Keratinocyte (primary cell): Measurements from ENCODE around the gene GUCA2A. TPM values are rescaled to one million over a fixed set of nuclear protein-coding genes. Genes with fewer than 3 reads are reported as not detected.

Source experiments
- DNase-seq: peaks from one replicate; pipeline ENCODE4 v3.0.0-alpha.2; 2011; ENCODE audit warnings: low read depth, missing footprints, low spot score
- FAIRE-seq: peaks from 2 replicates; lab custom pipeline; 2011; peaks lifted over from hg19 to GRCh38; lab: Jason Lieb, UNC
- H2AFZ ChIP-seq: 2 replicates; pipeline ENCODE4 v1.6.0; 2012; ENCODE audit warnings: low read length, control low read depth, inconsistent platforms; ENCODE audit not compliant: control insufficient read depth
- H3K27ac ChIP-seq: 2 replicates; pipeline ENCODE4 v1.5.1; 2011; ENCODE audit warnings: low read length; ENCODE audit not compliant: control insufficient read depth, insufficient read depth
- H3K27me3 ChIP-seq: 3 replicates; pipeline ENCODE4 v1.6.0; 2011; ENCODE audit warnings: low read length; ENCODE audit not compliant: control insufficient read depth, insufficient read depth; ENCODE audit errors: extremely low read depth
- H3K36me3 ChIP-seq, 2 experiments: 2 replicates in 1 of 2; 3 replicates in 1 of 2; pipeline ENCODE4 v1.5.1; 2011; ENCODE audit warnings: low read length in 2 of 2, mild to moderate bottlenecking in 1 of 2; ENCODE audit not compliant: control insufficient read depth in 2 of 2, insufficient read depth in 2 of 2; ENCODE audit errors: extremely low read depth in 1 of 2
- H3K4me1 ChIP-seq: 3 replicates; pipeline ENCODE4 v1.5.1; 2011; ENCODE audit warnings: low read length; ENCODE audit not compliant: control insufficient read depth, insufficient read depth; ENCODE audit errors: extremely low read depth
- H3K4me2 ChIP-seq: 3 replicates; pipeline ENCODE4 v1.6.0; 2011; ENCODE audit warnings: low read depth, low read length; ENCODE audit not compliant: control insufficient read depth, insufficient read depth; ENCODE audit errors: extremely low read depth
- H3K4me3 ChIP-seq, 3 experiments: fragments of 200-600 bp in 1 of 3; sonication (generic) in 1 of 3; 2 replicates in 2 of 3; 3 replicates in 1 of 3; pipeline ENCODE4 v1.5.1; 2011 to 2016; ENCODE audit warnings: low read length in 3 of 3, mild to moderate bottlenecking in 3 of 3, control low read depth in 2 of 3, inconsistent platforms in 1 of 3, low read depth in 1 of 3, mixed read lengths in 1 of 3, mixed run types in 1 of 3, moderate library complexity in 1 of 3; ENCODE audit not compliant: control insufficient read depth in 2 of 3, insufficient read depth in 2 of 3; ENCODE audit errors: extremely low read depth in 1 of 3
- H3K79me2 ChIP-seq: 2 replicates; pipeline ENCODE4 v1.6.0; 2012; ENCODE audit warnings: low read length; ENCODE audit not compliant: control insufficient read depth, insufficient read depth
- H3K9ac ChIP-seq: 3 replicates; pipeline ENCODE4 v1.6.0; 2011; ENCODE audit warnings: low read length; ENCODE audit not compliant: control insufficient read depth, insufficient read depth; ENCODE audit errors: extremely low read depth
- H3K9me1 ChIP-seq: 3 replicates; pipeline ENCODE4 v1.6.0; 2011; ENCODE audit warnings: low read length; ENCODE audit not compliant: control insufficient read depth, insufficient read depth; ENCODE audit errors: extremely low read depth
- H3K9me3 ChIP-seq: 2 replicates; pipeline ENCODE4 v1.5.1; 2012; ENCODE audit warnings: low read depth, low read length; ENCODE audit not compliant: control insufficient read depth
- H4K20me1 ChIP-seq: 3 replicates; pipeline ENCODE4 v1.6.0; 2011; ENCODE audit warnings: low read length; ENCODE audit not compliant: control insufficient read depth, insufficient read depth; ENCODE audit errors: extremely low read depth
- EZH2 ChIP-seq: IDR thresholded peaks from one replicate; pipeline ENCODE4 v1.6.1; 2012; ENCODE audit warnings: inconsistent platforms, mild to moderate bottlenecking, low read length, moderate library complexity
- dilution Hi-C: fragments of 300-500 bp; cut with MboI; formaldehyde crosslinking; loops from one replicate; pipeline ENCODE4 v1.7.0; 2020; ENCODE audit warnings: low sequenced_read_pairs; ENCODE audit not compliant: extremely low pct_ligation_motif_present
- polyA plus RNA-seq, 5 experiments: library from polyadenylated mRNA; depleted of rRNA in 3 of 5; stranded (reverse) in 3 of 5; stranded (forward) in 1 of 5; unstranded in 1 of 5; fragments of >200 nt; gene quantifications; 1 replicate in 1 of 5; 2 replicates in 3 of 5; 3 replicates in 1 of 5; pipeline versions ENCODE4 v1.2.1 to v1.2.3, GENCODE V29; 2011 to 2012; ENCODE audit warnings: missing spikeins in 2 of 5, low read depth in 1 of 5, low replicate concordance in 1 of 5
- TF ChIP-seq, protein P1 (sequence below), 3 experiments: IDR thresholded peaks in 1 of 3; conservative IDR thresholded peaks in 1 of 3; optimal IDR thresholded peaks in 1 of 3; 2 replicates in 2 of 3; 3 replicates in 1 of 3; pipeline versions ENCODE3 to v1.5.1; 2011; ENCODE audit warnings: low read length in 3 of 3, mild to moderate bottlenecking in 3 of 3, moderate library complexity in 2 of 3, control low read depth in 1 of 3, inconsistent platforms in 1 of 3; ENCODE audit not compliant: insufficient read depth in 2 of 3; ENCODE audit errors: extremely low read depth in 1 of 3

Gene GUCA2A
- polyA plus RNA-seq, 1 donor (not counting 4 experiments of a cell fraction or from before 2014, with no cell fraction given), result not detected

DNA sequence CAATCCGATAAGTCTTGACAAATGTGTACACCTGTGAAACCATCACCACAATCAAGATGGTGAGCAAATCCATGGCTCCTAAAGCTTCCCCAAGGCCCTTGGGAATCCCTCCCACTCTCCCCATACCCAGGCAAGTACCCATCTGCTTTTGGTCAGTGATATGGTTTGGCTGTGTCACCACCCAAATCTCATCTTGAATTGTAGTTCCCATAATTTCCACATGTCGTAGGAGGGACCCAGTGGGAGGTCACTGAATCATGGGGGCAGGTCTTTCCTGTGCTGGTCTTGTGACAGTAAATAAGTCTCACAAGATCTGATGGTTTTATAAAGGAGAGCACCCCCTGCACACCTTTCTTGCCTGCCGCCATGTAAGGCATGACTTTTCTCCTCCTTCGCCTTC lies 26.0 kb downstream of the GUCA2A start:
- TF ChIP-seq EZH2, result no peak
- TF ChIP-seq, protein P1, sequence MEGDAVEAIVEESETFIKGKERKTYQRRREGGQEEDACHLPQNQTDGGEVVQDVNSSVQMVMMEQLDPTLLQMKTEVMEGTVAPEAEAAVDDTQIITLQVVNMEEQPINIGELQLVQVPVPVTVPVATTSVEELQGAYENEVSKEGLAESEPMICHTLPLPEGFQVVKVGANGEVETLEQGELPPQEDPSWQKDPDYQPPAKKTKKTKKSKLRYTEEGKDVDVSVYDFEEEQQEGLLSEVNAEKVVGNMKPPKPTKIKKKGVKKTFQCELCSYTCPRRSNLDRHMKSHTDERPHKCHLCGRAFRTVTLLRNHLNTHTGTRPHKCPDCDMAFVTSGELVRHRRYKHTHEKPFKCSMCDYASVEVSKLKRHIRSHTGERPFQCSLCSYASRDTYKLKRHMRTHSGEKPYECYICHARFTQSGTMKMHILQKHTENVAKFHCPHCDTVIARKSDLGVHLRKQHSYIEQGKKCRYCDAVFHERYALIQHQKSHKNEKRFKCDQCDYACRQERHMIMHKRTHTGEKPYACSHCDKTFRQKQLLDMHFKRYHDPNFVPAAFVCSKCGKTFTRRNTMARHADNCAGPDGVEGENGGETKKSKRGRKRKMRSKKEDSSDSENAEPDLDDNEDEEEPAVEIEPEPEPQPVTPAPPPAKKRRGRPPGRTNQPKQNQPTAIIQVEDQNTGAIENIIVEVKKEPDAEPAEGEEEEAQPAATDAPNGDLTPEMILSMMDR (optimal IDR thresholded peaks at IDR 0.05 in 1 of 3, IDR thresholded peaks at IDR 0.05 in 1 of 3, conservative IDR thresholded peaks at IDR 0.05 in 1 of 3; ENCODE audit: extremely low read depth in 1 of 3, insufficient read depth in 2 of 3, low read length in 3 of 3), result no peak
- no peak for FAIRE-seq
- H3K27me3 ChIP-seq, result peaks cover 10% of the 10 kb centered on the region

DNA sequence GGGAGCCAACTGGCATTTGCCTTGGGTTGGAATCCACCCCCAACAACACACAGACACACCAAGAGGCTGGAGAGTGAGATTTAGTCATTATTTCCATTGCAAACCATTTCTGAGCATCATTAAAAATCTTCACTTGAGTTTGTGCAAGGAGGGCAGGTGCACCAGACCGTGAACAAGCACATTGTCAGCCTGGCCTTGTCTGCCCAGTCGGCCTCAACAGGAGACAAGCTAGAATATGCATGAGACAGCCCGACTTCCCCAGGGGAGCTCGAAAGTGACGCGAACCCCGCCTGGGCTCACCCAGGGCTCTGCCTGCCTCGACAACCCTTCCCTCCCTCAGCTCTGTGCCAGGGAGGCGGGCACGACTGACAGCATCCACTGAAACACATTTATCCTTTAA lies 26.8 kb downstream of the GUCA2A start:
- Histone ChIP-seq H3K4me2 (no peak overlapping the region), H3K36me3 (no peaks in the 10 kb centered on the region), H2AFZ (no peak overlapping the region), H3K27ac (no peak overlapping the region), H3K9me1 (no peaks in the 10 kb centered on the region), H3K9ac (no peak overlapping the region), H3K4me3 (no peak overlapping the region), H3K27me3 (peaks cover 10% of the 10 kb centered on the region), H3K9me3 (no peaks in the 10 kb centered on the region), H4K20me1 (no peaks in the 10 kb centered on the region), H3K79me2 (no peaks in the 10 kb centered on the region), H3K4me1 (peaks cover 3% of the 10 kb centered on the region)
- dilution Hi-C loops, result no loop called here
- FAIRE-seq (no peak), DNase-seq (no peak)
- TF ChIP-seq, protein P1 (optimal IDR thresholded peaks at IDR 0.05 in 1 of 3, IDR thresholded peaks at IDR 0.05 in 1 of 3, conservative IDR thresholded peaks at IDR 0.05 in 1 of 3; ENCODE audit: extremely low read depth in 1 of 3, insufficient read depth in 2 of 3, low read length in 3 of 3), result no peak
- no peak for TF ChIP-seq EZH2

More for the DNA sequence above, 26.0 kb downstream of the GUCA2A start:
- Histone ChIP-seq H4K20me1 (no peaks in the 10 kb centered on the region), H3K36me3 (no peaks in the 10 kb centered on the region), H3K9me1 (no peaks in the 10 kb centered on the region), H3K4me3 (no peak overlapping the region), H3K27ac (no peak overlapping the region), H3K4me1 (peaks cover 11% of the 10 kb centered on the region), H3K4me2 (no peak overlapping the region), H2AFZ (no peak overlapping the region), H3K9ac (no peak overlapping the region), H3K9me3 (no peaks in the 10 kb centered on the region), H3K79me2 (no peaks in the 10 kb centered on the region)
- dilution Hi-C loops, result no loop called here
- no peak for DNase-seq
